GM19193 (cell line): Measurements from ENCODE around the gene EVC.

ENCODE experiments used
- POLR2A ChIP-seq: IDR thresholded peaks from 4 replicates; pipeline ENCODE4 v1.6.1; 2011; ENCODE audit not compliant: insufficient read depth, insufficient read length; ENCODE audit errors: extremely low read depth

The EVC gene

GRCh38 chr4:5798946-5799345, 87.9 kb downstream of the EVC start:
- TF ChIP-seq POLR2A = no peak

DNA sequence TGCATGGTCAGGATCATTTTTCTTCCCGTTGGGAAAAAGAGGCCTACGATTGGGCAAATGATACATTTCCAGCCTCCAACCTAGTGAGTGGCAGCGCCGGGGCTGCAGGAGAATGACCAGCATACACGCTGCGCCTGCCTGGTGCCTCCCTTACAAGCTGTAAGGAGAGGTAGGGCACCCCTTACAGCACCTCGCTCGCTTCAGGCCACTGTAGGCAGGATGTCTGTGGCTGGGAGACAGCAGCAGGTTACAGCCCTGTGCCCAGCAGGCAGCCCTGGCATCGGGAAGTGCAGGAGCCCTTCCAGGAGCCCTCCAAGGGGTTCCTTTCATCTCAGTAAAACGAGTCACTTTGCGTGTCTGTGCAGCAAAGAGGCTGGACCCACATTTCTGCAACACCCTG, 88.4 kb downstream of the EVC start:
- no peak for TF ChIP-seq POLR2A

DNA sequence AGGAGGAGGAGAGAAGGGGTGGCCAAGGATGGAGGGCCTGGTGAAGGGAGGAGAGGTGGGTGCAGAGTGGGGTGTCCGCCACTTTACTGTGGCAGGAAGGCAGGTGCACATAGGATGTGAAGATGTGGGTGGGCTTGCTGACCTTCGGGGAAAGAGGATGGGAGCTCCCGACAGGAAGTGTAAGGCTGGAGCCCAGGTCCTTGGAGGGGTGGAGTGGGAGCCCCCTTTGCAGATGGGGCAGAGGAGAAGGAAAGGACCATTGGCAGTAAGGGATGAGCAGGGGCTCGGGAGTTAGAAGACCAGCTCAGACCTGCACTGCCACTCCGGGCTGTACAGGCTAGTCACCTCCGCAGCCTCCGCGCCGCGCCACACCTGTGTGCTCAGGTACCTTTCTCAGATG, 89.5 kb downstream of the EVC start:
- no peak for TF ChIP-seq POLR2A

DNA sequence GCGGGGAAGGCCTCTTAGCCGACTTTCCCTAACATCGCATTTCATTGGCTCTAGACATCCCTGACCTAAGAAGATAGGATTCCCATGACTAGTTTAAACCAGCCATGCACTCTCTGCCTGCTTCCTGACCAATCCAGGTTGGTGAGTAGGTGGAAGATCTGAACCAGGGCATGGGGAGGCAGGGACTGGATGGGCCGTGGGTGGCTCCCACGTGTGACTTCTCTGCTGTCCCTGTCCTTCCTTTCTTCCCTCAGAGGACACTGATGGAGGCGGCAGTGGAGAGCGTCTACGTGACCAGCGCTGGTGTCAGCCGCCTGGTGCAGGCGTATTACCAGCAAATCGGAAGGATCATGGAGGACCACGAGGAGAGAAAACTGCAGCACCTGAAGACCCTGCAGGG, 90.7 kb downstream of the EVC start:
- TF ChIP-seq POLR2A = no peak

- TF ChIP-seq POLR2A = no peak
These were observed 91.6 kb downstream of the EVC start for GRCh38 chr4:5802565-5802964.

DNA sequence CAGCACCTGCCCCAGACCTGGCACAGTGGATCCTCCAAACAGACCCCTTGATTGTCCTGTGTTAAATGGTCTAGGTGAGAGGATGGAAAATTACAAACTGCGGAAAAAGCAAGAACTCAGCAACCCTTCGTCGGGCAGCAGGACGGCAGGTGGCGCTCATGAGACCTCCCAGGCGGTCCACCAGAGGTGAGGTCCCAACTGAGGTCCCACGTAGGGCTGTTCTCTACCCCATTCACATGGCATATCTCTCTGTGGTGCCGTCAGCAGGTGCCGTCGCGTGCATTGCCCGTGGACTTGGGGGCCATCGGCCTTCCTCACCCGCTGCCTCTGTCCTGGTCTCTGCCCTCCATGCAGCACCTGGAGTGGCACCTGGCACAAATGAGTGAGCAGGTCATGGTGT, 93.7 kb downstream of the EVC start:
- TF ChIP-seq POLR2A = no peak

- no peak for TF ChIP-seq POLR2A
These were observed 94.3 kb downstream of the EVC start for GRCh38 chr4:5805270-5805669.

GRCh38 chr4:5808081-5808741, 97.2 kb downstream of the EVC start:
- no peak for TF ChIP-seq POLR2A

- TF ChIP-seq POLR2A = no peak
These were observed 98.3 kb downstream of the EVC start for GRCh38 chr4:5809216-5809776.

- TF ChIP-seq POLR2A = no peak
These were observed 99.2 kb downstream of the EVC start for GRCh38 chr4:5810151-5810550.

DNA sequence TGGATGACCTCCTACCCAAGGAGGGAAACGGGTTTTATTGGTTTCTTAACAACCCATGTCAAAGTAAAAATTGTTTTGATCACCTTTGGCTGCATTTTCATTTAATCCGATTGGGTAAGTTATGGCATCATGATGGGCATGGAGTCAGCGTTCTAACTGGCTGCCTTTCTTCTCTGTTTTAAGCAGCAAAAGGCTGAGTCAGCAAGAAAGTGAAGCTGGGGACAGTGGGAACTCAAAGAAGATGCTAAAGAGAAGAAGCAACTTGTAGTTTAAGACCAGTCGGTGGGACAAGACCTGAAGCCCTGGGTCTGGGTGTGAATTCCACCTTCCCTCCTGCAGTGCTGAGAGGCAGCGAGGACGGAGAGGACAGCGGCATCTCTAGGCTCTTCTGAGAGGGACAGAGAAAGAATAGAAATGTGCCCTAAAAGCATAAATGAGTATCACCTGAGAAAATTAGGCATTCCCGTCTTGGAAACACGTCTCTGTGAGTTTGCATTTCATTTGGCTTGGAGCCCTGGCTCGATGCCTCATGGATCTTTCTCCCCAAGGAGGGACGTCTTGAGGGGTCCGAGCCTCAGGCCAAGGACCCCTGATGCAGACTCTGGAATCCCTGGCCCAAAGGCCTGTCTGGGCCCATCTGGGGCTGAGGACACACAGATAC, 99.9 kb downstream of the EVC start:
- no peak for TF ChIP-seq POLR2A

DNA sequence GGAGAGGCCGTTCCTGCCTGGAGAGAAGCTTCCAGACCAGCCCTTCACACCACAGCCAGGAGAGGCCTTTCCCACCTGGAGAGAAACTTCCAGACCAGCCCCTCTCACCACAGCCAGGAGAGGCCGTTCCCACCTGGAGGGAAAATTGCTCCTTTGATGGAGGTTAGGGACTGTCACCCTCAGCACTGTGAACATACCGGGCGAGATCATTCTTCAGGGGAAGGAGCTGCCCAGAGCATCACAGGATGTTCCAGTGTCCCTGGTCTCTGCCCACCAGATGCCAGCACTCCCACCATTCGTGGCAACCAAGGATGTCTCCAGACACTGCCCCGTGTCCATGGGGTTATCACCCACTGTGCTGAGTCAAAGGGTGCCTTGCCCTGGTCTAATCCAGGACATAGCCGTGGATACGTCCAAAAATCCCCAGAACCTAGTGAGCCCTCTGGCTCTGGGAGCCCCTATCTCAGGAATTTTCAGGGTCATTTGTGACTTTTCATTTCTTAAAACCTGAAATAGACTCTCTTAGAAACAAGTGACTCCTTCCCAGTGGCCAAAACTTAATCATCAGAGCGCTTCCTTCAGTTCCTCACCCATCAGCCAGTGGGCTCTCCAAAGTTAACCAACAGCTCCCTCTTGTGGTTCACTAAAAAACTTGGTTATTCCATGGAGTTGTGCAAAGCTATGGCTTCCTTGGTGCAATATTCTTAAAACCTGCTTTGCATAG, 101.7 kb downstream of the EVC start:
- no peak for TF ChIP-seq POLR2A

DNA sequence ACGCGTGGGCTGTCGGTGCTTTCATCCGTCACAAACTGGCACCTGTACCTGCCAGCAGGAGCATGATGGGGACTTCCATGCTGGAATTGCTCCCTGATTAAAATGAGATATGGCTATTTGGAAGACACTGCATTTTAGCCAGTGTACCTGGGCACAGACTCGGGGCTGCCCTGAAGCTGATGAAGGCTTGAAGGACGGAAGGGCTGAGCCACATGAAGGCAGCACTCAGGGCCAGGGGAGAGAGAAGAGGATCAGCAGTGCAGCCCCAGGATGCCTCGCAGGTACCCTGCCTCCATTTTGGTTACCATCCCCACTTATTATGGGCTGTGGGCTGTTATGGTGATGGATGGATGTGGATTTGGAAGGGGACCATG, 102.9 kb downstream of the EVC start:
- TF ChIP-seq POLR2A = no peak

DNA sequence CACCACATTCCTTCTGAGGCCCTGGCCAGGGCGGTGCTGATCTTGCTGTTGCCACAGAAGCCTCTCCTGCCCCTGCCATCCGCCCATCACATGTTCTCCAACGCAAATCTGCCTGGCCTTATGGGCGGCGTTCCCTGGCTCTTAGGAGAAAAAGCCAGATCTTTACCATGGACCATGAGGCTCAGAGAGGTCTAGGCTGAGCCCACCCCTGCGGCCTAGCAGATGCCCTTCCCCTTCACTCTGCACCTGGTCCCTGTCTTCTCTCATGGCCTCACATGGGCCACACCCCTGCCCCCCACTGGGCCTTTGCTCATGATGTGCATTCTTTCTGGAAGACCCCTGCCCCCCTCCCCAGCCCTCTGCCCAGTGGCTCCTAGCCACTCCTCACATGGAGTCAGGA, 103.4 kb downstream of the EVC start:
- TF ChIP-seq POLR2A = no peak

DNA sequence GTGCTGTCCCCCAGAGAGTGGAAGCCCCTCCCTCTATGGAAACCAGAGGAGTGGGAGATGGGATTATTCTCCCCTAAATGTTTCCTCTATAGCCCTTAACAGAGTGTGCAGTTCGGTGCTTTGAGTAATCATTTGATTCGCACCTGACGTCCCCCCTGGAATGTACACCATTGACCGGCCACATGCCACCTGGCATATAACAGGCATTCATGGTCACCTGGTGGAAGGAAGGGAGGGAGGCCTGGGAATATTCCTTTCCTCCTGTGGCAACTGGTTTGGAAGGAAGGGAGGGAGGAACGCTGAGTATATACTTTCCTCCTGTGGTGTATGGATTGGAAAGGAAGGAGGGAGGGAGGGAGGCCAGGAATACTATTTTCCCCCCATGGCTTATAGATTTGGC, 104.6 kb downstream of the EVC start:
- no peak for TF ChIP-seq POLR2A

- TF ChIP-seq POLR2A = no peak
These were observed 105.1 kb downstream of the EVC start for GRCh38 chr4:5816101-5816500.
